Smooth muscle cell (in vitro differentiated cells): ENCODE data around the gene RTL3. TPM values are rescaled to one million over a fixed set of nuclear protein-coding genes. Genes with fewer than 3 reads are reported as not detected.
A peak's percentile ranks its signal among the peaks of the same experiment; 100 is the strongest.

ENCODE experiments used
- DNase-seq: peaks from one replicate; lab custom pipeline; 2025; ENCODE audit not compliant: unreplicated experiment; lab: John Stamatoyannopoulos, UW
- H2AFZ ChIP-seq: fragments of 200-600 bp; sonication (generic); 2 replicates; pipeline ENCODE4 v1.6.0; 2016; ENCODE audit warnings: antibody characterized with exemption, low read depth, mild to moderate bottlenecking
- H3F3A ChIP-seq: fragments of 200-600 bp; sonication (generic); 2 replicates; pipeline ENCODE4 v1.6.0; 2017; ENCODE audit warnings: antibody characterized with exemption, low read depth
- H3K27ac ChIP-seq: fragments of 200-600 bp; sonication (generic); 2 replicates; pipeline ENCODE4 v1.5.1; 2016; ENCODE audit warnings: low read depth, mild to moderate bottlenecking
- H3K27me3 ChIP-seq: fragments of 200-600 bp; sonication (generic); 2 replicates; pipeline ENCODE4 v1.6.1; 2016; ENCODE audit warnings: low read depth, mild to moderate bottlenecking
- H3K36me3 ChIP-seq: fragments of 200-600 bp; sonication (generic); 2 replicates; pipeline ENCODE4 v1.5.1; 2016; ENCODE audit warnings: low read depth
- H3K4me1 ChIP-seq: fragments of 200-600 bp; sonication (generic); 2 replicates; pipeline ENCODE4 v1.5.1; 2016; ENCODE audit warnings: low read depth
- H3K4me2 ChIP-seq: fragments of 200-600 bp; sonication (generic); 2 replicates; pipeline ENCODE4 v1.6.0; 2016; ENCODE audit warnings: mild to moderate bottlenecking
- H3K4me3 ChIP-seq: fragments of 200-600 bp; sonication (generic); 2 replicates; pipeline ENCODE4 v1.5.1; 2016; ENCODE audit warnings: mild to moderate bottlenecking
- H3K79me2 ChIP-seq: fragments of 200-600 bp; sonication (generic); 2 replicates; pipeline ENCODE4 v1.6.0; 2016; ENCODE audit warnings: low read depth, mild to moderate bottlenecking
- H3K9ac ChIP-seq: fragments of 200-600 bp; sonication (generic); 2 replicates; pipeline ENCODE4 v1.6.0; 2016; ENCODE audit warnings: low read depth
- H3K9me3 ChIP-seq: fragments of 200-600 bp; sonication (generic); replicated peaks from 2 replicates; pipeline ENCODE4 v1.5.1; 2016; ENCODE audit warnings: low read depth
- H4K20me1 ChIP-seq: fragments of 200-600 bp; sonication (generic); 2 replicates; pipeline ENCODE4 v1.6.0; 2016; ENCODE audit warnings: low read depth
- CTCF ChIP-seq: fragments of 200-600 bp; sonication (generic); IDR thresholded peaks from 2 replicates; pipeline ENCODE4 v1.5.1; 2017; ENCODE audit warnings: borderline replicate concordance, mild to moderate bottlenecking, antibody characterized with exemption; ENCODE audit not compliant: insufficient read depth, poor library complexity, severe bottlenecking
- WGBS: methylation state at CpG from one replicate; pipeline ENCODE4 v1.1.7; 2016; ENCODE audit warnings: low lambda C conversion rate; 5-methylcytosine and 5-hydroxymethylcytosine counted together
- polyA plus RNA-seq: library from polyadenylated mRNA; unstranded; fragments of >200 nt; fragmentation: Nextera tagmentation; extraction: Ambion mirVana; gene quantifications from 2 replicates; pipeline ENCODE4 v1.2.1, GENCODE V29; 2016
- total RNA-seq: library from RNA; depleted of rRNA; stranded (reverse); fragments of >200 nt; gene quantifications from 2 replicates; pipeline ENCODE4 v1.2.3, GENCODE V29; 2014

Gene RTL3, protein sequence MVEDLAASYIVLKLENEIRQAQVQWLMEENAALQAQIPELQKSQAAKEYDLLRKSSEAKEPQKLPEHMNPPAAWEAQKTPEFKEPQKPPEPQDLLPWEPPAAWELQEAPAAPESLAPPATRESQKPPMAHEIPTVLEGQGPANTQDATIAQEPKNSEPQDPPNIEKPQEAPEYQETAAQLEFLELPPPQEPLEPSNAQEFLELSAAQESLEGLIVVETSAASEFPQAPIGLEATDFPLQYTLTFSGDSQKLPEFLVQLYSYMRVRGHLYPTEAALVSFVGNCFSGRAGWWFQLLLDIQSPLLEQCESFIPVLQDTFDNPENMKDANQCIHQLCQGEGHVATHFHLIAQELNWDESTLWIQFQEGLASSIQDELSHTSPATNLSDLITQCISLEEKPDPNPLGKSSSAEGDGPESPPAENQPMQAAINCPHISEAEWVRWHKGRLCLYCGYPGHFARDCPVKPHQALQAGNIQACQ
- total RNA-seq, result not detected in 2 replicates
- polyA plus RNA-seq, result not detected in 2 replicates

GRCh38 chrX:78658845-78659744, at the start of gene RTL3:
RTL3 (minus strand) TSS chrX:78659328; CDS start chrX:78658420, 908 bp downstream.
- no peaks in the 10 kb centered on the region for H4K20me1 ChIP-seq
- H3K4me3 ChIP-seq, result no peak within 1 kb of the TSS
- H3K27ac ChIP-seq, result peak within 1 kb of the TSS; percentile 54
- H3K79me2 ChIP-seq, result no peaks in the 10 kb centered on the region
- H3K9ac ChIP-seq, result no peak within 1 kb of the TSS
- 77% methylated on average over 3 of the region's 3 CpGs for WGBS
- H3F3A ChIP-seq, result no peaks in the 10 kb centered on the region
- H3K4me2 ChIP-seq, result no peak within 1 kb of the TSS
- no peak for TF ChIP-seq CTCF
- no peaks in the 10 kb centered on the region for H3K27me3 ChIP-seq
- H3K4me1 ChIP-seq, result no peaks in the 10 kb centered on the region
- no peak for DNase-seq
- H2AFZ ChIP-seq, result no peak within 1 kb of the TSS
- peaks cover 3% of the 10 kb centered on the region for H3K9me3 ChIP-seq
- no peaks in the 10 kb centered on the region for H3K36me3 ChIP-seq

DNA sequence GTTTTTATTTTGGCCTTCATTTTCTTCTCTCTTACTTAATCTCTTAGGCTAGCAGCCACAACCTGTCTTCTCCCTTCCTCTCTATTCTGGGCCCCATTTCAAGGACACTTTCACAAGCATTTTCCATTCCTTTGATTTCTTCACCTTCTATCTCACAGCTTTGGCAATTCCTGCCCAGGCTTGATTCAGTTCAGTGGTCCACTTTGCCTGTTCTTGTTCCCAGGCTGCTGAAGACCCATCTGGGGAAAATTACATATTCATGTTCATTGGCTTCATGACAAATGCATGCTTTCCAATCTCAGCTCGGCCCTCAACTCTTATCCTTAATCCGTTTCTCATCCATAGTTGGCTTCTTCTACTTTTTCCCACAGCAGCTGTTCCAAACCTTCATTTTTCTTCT, 49.7 kb upstream of the RTL3 start:
- no peaks in the 10 kb centered on the region for H3F3A ChIP-seq
- no peak for DNase-seq
- H3K4me2 ChIP-seq, result no peak overlapping the region
- no peaks in the 10 kb centered on the region for H3K9me3 ChIP-seq
- H3K36me3 ChIP-seq, result no peaks in the 10 kb centered on the region
- no peaks in the 10 kb centered on the region for H4K20me1 ChIP-seq
- no peak overlapping the region for H3K9ac ChIP-seq
- H2AFZ ChIP-seq, result no peak overlapping the region
- WGBS, result 76% methylated on average over 2 of the region's 2 CpGs
- H3K4me1 ChIP-seq, result no peaks in the 10 kb centered on the region
- TF ChIP-seq CTCF, result no peak
- H3K4me3 ChIP-seq, result no peak overlapping the region
- H3K27ac ChIP-seq, result no peak overlapping the region
- H3K79me2 ChIP-seq, result no peaks in the 10 kb centered on the region
- H3K27me3 ChIP-seq, result no peaks in the 10 kb centered on the region

GRCh38 chrX:78708262-78708661, 49.1 kb upstream of the RTL3 start:
- no peak for DNase-seq
- no peaks in the 10 kb centered on the region for H3F3A ChIP-seq
- WGBS, result 42% methylated on average over 2 of the region's 2 CpGs
- H3K27ac ChIP-seq, result no peak overlapping the region
- H3K79me2 ChIP-seq, result no peaks in the 10 kb centered on the region
- no peaks in the 10 kb centered on the region for H3K4me1 ChIP-seq
- H3K9me3 ChIP-seq, result no peaks in the 10 kb centered on the region
- H4K20me1 ChIP-seq, result no peaks in the 10 kb centered on the region
- H3K4me2 ChIP-seq, result no peak overlapping the region
- H3K27me3 ChIP-seq, result no peaks in the 10 kb centered on the region
- TF ChIP-seq CTCF, result peak; percentile 43
- H2AFZ ChIP-seq, result no peak overlapping the region
- no peak overlapping the region for H3K4me3 ChIP-seq
- H3K9ac ChIP-seq, result no peak overlapping the region
- no peaks in the 10 kb centered on the region for H3K36me3 ChIP-seq
